Breast epithelium (tissue), 3 donors: ENCODE measurements around the gene NOL9.

Experiments
- POLR2AphosphoS5 ChIP-seq, 3 donors: sonication (generic); formaldehyde crosslinking; IDR thresholded peaks; one replicate each; pipeline ENCODE4 v1.6.1; 2017; ENCODE audit warnings: antibody characterized with exemption in 3 of 3
- TF ChIP-seq, protein P1 (sequence below), 3 donors: fragments of 450-650 bp; IDR thresholded peaks; one replicate each; pipeline ENCODE4 v1.5.1; 2016 to 2017; ENCODE audit warnings: antibody characterized with exemption in 3 of 3, mild to moderate bottlenecking in 3 of 3, moderate library complexity in 3 of 3

DNA sequence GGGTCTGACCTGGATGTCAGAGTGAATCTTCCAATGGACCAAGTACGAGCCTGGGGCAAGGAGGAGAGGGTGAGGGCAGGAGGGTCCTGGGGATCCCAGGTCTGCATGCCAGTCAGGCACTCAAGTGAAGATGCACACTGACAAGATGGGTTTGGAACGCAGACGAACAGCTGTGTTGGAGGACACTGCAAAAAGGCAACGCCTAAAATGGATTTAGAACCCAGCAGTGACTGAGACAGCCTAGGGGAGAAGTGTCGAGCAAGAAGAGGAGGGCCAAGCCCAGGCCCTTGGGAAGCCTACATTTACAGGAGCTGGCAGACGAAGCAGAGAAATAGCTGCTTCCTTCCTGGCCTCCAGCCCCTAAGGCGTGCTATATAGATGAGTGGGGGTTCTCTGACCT is 25.8 kb downstream of the NOL9 start:
- TF ChIP-seq, protein P1, sequence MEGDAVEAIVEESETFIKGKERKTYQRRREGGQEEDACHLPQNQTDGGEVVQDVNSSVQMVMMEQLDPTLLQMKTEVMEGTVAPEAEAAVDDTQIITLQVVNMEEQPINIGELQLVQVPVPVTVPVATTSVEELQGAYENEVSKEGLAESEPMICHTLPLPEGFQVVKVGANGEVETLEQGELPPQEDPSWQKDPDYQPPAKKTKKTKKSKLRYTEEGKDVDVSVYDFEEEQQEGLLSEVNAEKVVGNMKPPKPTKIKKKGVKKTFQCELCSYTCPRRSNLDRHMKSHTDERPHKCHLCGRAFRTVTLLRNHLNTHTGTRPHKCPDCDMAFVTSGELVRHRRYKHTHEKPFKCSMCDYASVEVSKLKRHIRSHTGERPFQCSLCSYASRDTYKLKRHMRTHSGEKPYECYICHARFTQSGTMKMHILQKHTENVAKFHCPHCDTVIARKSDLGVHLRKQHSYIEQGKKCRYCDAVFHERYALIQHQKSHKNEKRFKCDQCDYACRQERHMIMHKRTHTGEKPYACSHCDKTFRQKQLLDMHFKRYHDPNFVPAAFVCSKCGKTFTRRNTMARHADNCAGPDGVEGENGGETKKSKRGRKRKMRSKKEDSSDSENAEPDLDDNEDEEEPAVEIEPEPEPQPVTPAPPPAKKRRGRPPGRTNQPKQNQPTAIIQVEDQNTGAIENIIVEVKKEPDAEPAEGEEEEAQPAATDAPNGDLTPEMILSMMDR (IDR thresholded peaks at IDR 0.05): no peak
- no peak for TF ChIP-seq POLR2AphosphoS5 (IDR thresholded peaks at IDR 0.05)
